ENCODE data around the gene SLC29A3.

SLC29A3 gene

DNA sequence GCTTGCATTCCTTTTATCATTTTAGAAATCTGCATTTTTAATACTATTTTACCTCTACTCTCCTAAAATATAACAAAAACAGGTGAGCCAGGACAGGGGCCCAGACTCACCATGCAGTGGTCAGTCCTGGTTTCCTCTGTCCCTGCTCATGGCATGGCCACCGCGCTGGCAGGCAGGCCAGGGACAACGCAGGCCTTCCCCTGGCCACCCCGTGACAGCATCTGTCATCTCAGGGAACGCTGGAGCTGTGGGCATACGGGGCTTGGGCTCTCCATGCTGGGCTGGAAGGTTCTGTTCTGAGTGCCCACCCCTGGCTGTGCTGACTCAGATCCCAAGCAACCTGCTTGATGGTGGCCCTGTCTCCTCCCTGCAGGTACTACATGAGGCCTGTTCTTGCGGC, 42.5 kb downstream of the SLC29A3 start:
- H3K27ac ChIP-seq, result no peak overlapping the region
- no peak for DNase-seq (ENCODE audit: low read depth, low spot score)

DNA sequence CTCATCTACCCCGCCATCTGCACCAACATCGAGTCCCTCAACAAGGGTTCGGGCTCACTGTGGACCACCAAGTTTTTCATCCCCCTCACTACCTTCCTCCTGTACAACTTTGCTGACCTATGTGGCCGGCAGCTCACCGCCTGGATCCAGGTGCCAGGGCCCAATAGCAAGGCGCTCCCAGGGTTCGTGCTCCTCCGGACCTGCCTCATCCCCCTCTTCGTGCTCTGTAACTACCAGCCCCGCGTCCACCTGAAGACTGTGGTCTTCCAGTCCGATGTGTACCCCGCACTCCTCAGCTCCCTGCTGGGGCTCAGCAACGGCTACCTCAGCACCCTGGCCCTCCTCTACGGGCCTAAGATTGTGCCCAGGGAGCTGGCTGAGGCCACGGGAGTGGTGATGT, 43.1 kb downstream of the SLC29A3 start:
- no peak for DNase-seq (ENCODE audit: low read depth, low spot score)
- no peak overlapping the region for H3K27ac ChIP-seq

DNA sequence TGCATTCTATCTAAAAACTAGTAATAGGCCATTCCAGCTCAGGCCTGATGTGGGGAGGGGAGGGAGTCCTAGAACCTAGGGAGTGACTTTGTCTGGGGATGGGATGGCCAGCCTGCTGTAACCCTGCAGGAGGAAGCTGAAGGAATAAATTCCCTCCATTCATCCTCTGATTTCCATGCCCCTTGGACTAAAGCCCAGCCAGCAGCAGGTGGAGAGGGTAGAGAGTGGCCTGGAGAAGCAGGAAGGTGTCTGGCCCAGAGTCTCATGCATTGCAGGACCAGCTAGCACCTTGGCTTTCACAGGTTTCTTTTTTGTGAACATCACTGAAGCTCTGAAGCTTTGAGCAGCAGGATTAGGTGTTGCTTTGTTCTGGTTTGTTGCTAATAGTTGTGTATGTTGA, 44.9 kb downstream of the SLC29A3 start:
- peak overlapping the region; percentile 20 for H3K27ac ChIP-seq
- no peak for DNase-seq (ENCODE audit: low read depth, low spot score)

DNA sequence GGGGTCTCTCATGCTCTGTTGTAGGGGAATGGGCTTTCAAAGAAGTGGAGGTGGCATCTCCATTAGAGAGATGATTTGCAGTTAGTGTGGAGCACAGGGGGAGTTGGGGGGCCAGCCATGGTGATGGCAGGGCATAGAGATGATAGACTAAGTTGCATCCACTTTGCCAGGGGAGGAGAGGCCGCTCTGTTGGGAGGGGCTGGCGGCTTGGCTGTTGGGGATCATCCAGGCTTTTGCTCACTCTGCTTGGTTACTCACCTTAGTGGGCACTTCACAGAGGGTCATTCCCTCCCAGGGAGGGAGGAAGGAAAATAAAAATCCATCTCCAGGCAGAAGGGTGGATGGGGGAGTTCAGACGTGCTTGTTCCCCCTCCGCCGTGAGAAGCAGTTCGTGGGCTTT, 46.3 kb downstream of the SLC29A3 start:
- no peak overlapping the region for H3K27ac ChIP-seq
- DNase-seq (ENCODE audit: low read depth, low spot score), result no peak

DNA sequence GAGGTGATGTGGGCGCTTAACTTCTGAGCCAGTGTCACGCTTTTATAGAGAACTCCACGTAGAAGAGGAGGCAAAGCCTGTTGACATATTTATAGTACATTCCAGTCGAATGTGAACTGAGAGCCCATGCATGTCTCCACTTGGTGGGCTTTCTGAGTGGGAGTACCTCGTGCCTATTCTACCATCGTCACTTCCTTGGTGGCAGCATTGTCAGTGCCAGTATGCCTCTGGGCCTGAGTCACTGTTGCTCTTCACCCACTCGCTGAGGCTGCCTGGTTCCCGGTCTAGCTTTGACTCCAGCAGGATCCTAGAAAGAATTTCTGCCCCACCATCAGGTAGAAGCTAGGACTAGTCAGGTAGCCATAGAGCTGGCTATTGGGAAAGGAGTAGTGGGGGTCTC, 47.6 kb downstream of the SLC29A3 start:
- DNase-seq (ENCODE audit: low read depth, low spot score), result no peak
- no peak overlapping the region for H3K27ac ChIP-seq

DNA sequence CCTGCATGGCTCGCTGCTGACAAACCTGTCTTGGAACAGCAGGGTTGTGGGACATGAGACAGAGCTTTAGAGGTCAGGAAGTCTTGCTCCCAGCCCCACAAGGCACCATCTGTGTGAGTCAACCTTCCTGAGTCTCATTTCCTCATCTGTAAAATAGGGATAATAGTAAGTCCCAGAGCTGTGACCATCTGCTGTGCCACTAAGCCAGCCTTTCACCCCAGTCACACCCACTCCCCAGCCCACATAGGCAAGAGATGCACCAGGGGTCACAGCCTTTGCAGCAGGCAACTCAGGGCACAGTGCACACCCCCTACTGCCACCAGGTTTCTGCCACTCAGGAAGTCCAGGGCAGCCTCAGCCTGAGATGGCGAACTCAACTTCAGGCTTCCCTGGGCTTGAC, 48.2 kb downstream of the SLC29A3 start:
- no peak overlapping the region for H3K27ac ChIP-seq
- DNase-seq (ENCODE audit: low read depth, low spot score), result no peak

DNA sequence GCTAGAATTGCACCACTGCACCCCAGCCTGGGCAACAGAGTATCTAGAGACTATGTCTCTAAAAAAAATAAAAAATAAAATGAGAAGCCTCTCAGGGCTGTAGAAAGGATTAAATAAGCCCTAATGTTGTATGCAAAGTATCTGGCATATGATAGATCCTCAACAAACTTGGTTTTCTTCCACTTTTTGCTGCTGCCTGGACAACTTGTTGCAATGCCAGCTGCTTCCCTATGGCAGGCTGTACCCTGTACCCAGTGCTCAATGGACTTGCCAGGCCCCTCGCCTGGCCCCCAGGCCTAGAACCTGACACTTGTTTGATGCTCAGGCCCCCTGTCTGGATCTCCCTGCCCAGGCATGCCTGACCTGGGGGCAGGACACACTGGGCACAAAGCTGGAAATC, 49.1 kb downstream of the SLC29A3 start:
- no peak overlapping the region for H3K27ac ChIP-seq
- no peak for DNase-seq (ENCODE audit: low read depth, low spot score)

DNA sequence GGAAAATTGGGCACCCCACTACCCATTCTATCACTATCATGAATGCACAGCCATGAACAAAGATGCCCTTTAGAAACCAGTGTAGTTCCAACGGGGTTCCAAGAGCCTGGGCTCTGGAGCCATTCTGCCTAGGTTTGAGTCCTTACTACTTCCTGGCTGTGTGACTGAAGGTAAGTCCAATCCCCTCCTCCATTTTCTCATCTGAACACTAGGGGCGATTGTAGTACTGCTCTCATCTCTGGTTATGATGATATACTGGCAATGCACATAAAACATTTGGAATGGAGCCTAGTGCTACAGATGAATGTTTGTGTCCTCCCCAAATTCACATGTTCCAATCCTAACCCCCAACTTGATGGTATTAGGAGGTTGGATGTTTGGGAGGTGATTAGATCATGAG, 49.6 kb downstream of the SLC29A3 start:
- H3K27ac ChIP-seq, result no peak overlapping the region
- DNase-seq (ENCODE audit: low read depth, low spot score), result no peak

DNA sequence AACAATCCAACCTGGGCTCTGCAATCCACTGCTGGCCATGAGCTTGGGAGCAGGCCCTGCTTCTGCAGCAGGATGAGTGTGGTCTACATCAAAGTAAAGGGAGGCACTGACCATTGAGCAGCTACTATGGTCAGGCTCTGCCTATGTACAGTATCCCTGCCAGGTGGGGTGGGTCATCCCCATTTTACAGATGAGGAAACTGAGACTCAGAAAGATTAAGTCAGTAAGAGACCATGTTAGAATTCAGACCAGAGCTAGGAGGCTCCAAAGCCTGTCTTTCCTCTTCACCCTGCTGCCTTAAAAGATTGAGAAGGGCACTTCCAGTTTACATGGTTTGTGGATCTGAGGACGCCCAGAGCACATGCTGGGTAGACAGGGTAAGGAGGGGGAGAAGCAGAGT, 50.5 kb downstream of the SLC29A3 start:
- DNase-seq (ENCODE audit: low read depth, low spot score), result no peak
- H3K27ac ChIP-seq, result no peak overlapping the region

DNA sequence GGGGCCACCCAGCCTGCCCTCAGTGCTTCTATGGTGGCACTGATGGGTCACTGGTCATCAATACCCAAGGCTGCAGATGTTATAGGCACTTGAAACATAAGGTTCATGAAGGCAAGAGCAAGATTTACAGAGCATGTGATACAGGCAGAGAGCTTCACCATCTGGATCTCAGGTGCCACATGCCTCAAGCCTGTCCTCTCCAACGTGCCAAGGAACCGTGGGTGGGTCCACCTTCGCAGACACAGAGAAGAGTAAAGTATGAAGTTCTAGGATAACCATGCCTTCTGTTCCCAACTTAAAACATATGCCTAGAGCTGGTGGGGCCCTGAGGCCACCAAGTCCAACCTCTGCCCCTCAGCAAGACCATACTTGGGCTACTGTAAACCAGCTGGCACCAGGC, 51.0 kb downstream of the SLC29A3 start:
- no peak overlapping the region for H3K27ac ChIP-seq
- DNase-seq (ENCODE audit: low read depth, low spot score), result no peak

DNA sequence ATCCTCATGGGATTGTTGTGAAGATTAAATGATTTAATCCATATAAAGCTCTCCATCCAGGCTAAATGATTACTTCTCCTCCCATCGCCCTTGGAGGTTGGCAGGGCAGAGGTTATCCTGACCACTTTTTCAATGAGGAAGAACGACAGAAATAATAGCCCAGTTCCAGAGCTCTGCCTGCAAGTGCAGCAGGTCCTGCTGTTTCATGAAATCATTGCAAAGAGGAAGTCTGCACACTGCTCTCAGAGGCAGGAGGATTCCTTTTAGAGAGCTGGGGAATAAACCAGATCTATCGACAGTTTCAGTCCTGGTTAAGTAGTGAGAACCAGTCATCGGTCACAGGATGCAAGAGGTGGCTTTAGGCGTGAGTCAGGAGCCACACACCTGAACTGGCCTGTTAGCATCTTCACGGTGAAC, 52.7 kb downstream of the SLC29A3 start:
- no peak for DNase-seq (ENCODE audit: low read depth, low spot score)
- H3K27ac ChIP-seq, result no peak overlapping the region

DNA sequence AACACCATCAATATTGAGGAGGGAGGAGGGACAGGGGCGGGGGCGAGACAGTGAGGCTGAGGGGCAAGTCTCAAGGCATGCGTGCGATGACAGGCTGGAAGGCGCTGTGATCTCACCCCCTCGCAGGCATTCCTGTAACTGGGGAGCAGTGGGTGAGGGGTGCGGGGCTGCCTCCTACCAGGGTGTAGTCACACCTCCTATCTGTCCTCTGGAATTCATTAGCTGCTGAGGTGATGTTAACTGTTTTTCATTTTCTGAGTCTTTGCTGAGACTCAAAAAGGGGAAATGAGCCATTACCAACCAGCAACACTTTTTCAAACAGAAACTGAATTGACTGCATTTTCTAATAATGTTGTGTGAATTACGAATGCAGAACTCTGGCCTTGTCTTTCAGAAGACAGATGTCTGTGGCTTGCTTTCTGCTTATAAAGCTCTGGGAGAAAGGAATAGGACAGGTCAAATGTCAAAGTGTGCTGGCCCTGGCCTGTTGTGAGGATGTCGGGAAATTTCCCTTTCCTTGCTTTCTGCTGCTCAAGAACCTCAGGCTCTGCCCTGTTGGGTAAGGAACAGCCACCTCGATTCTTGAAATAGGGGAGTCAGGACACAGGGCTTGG, 53.9 kb downstream of the SLC29A3 start:
- DNase-seq (ENCODE audit: low read depth, low spot score), result no peak
- H3K27ac ChIP-seq, result no peak overlapping the region

DNA sequence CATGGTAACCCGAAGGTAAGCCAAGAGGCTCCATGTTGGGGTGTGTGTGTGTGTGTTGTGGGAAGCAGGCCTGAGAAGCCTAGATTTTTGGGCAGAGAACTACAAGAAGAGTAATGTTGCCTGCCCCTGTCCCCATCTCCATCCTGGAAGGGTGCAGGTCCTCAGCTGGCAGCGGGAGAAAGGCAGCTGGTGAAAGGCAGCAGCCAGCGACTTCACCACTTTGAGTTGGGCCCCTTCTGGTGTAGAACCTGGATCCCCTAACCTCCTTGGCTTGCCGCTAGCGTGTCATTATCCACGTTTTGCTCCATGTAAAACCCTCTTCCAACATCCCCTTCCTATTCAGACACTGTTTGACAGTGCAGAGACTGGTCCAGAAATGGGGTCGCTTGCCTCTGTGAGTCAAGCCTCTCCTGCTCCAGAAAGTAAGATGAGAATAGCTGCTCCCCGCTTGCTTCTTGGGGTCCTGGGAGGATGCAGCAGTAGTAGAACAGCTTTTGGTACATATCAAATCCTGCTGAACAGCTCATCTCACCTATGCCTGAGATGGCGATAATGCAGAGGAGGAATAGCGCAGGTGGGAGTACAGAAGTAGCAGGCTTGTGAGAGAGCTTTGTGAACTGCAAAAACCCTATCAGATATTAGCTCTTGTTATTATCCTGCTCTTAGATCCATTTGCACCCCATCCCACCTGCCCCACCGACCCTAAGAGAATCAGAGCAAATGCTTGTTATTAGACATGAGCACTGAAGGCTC, 55.6 kb downstream of the SLC29A3 start:
- DNase-seq (ENCODE audit: low read depth, low spot score), result no peak
- no peak overlapping the region for H3K27ac ChIP-seq

DNA sequence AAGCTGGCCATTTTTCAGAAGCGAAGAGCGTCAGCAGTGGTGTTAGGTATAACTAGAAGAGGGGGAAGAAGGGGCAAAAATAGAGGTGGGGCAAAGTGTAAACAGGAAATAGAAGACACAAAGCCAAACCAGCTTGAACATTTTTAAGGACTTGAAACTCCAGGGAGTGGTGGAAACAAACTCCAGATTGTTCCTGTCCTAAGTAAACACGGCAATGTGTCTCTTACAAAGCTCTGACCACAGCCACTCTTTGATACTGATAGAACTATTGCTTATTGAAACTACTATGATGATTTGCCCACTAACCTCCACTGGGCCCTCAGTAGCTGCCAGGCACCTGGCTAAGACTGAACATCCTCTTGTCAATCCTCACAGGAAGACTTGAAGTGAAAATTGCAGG, 56.9 kb downstream of the SLC29A3 start:
- H3K27ac ChIP-seq, result no peak overlapping the region
- no peak for DNase-seq (ENCODE audit: low read depth, low spot score)

DNA sequence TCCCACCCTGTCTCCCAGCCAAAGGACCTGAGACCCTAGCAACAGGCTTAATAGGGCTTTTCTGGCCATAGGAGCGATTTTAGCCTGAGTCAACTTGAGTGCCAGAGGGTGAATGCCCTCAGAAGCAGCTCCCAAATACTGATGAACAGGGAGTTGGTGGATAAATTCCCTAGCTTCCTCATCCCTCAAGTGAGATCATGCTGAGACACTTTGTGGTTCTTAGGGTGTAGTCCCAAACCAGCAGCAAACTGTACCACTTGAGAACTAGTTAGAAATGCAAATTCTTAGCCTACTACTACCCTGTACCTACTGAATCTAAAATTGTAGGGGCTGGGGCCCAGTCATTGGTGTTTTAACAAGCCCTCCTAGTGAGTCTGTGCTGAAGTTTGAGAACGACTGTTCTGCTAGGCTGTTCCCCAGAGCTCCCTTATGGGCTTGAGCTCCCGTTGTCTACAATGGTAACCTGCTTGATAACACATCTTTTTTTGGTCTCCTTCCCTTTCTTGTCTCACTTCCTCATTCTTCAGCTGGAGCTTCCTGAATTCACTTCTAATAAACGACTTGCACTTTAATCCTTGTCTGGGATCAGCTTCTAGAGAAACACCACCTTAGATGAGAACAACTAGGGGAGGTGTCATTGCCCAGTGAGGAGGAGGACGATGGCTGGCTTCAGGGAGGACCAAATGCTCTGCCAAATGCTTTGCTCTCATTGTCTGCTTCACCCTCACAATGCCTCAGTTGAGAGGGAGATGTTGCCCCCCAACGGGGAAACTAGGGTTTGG, 59.5 kb downstream of the SLC29A3 start:
- no peak for DNase-seq (ENCODE audit: low read depth, low spot score)
- H3K27ac ChIP-seq, result peak overlapping the region; percentile 9

DNA sequence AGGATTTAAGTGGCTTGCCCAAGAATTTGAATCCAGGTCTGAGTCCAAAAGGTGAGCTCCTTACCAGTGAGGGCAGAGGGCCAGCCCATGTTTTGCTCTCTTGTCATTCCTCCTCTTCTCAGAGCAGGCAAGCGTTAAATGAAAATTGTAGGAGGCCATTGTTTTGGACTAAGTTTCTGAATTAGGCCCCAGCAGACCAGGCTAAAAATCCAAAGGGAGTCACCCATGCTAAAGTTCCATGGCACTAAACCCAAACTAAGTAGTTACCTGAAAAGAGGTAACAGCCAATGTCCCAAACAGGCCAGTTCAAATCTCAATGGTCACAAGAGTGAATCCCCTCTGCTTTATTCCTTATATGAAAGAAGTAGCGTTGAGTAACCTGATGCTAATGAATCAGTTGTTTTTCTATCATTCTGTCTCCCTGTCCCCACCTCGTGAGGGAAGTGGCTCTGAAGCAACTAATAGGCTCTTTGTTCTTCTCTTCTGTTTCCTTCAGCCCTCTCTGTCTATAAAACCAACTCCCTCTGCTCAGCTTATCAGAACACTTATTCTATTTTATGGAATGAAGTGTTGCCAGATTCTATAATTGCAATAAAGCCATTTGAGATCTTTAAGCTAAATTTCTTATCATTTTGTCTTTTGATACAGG, 60.2 kb downstream of the SLC29A3 start:
- H3K27ac ChIP-seq, result no peak overlapping the region

DNA sequence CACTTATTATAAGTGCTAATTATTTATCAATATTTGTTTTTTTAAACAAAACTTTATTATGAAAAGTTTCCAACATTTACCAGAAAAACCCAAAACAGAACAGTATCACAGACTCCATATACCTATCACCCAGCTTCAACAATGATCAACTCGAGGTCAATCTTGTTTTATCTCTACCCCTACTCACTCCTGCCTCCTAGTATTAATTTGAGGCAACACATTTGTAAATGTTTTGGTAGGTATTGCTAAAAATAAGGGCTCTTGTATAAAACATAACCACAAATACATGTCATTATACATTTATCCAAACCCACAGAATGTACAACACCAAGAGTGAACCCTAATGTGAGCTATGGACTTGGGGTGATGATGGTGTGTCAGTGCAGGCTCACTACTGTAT, 61.8 kb downstream of the SLC29A3 start:
- H3K27ac ChIP-seq, result no peak overlapping the region
- DNase-seq (ENCODE audit: low read depth, low spot score), result no peak

More for the DNA sequence above, 60.2 kb downstream of the SLC29A3 start:
- DNase-seq (ENCODE audit: low read depth, low spot score), result no peak

DNA sequence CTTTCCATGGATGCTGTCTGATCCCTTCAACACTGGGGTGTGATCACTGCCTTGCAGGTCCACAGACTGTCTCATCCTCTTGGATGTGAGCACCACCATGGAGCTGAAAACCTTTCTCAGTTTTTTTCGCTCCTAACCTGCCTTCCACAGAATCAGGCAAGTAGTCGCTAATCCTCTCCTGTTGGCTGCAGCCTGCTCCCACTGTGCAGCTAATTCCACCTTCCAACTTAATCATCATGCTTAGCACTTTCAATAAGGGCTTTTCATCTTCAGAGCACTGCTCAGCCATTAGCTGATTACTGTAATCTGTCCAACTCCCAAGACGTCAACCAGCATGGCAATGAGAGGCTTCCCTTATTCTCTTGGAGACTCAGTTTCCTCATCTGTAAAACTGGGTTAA, 62.6 kb downstream of the SLC29A3 start:
- H3K27ac ChIP-seq, result no peak overlapping the region
- DNase-seq (ENCODE audit: low read depth, low spot score), result no peak

DNA sequence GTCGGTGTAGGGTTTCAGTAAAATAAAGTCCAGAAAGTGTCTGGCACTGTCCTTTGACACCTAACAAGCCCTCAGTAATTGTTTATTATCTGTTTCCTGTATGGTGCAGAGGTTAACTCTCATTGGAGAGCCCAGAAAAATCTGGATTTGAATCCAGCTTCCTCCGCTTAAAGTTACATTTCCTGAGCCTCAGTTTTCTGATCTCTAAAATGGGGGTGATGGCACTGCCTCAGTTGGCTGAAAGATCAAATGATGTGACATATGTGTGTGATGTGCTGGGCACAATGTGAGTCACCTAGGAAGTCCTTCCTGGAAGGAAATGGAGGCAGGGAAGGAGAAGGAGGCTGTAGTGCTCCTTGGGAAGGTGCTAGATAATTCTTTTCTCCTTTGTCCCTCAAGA, 63.0 kb downstream of the SLC29A3 start:
- DNase-seq (ENCODE audit: low read depth, low spot score), result no peak
- H3K27ac ChIP-seq, result no peak overlapping the region

DNA sequence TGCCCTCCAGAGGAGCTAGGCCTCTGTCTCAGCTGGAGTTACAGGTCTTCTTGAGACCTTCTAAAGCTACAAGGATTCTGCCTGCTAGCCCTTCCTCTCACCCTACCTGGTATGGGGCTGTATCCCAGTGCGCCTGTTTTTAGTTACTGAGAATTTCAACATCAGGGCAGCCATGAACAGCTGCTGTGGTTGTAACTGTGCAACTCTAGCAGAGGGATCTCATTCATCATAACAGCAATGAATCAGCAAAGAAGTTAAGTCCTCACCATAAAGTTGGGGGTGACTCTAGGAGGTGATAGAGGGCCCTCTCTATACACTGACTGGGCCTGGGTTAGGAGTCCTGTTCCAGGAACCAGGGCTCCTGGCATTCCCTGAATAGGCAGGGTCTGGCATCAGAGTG, 63.7 kb downstream of the SLC29A3 start:
- H3K27ac ChIP-seq, result no peak overlapping the region
- DNase-seq (ENCODE audit: low read depth, low spot score), result no peak

Data from epithelial cell of prostate (primary cell).